Epithelial cell of prostate (primary cell): ENCODE measurements around the gene CR2.
"Not testable (repeated sequence)": the region's sequence is repeated elsewhere in the genome, so short reads cannot be mapped to it uniquely, and the experiment has no call there.

Source experiments
- DNase-seq: peaks from one replicate; pipeline ENCODE4 v3.0.0-alpha.2; 2011; ENCODE audit warnings: low read depth, low spot score
- H3K27ac ChIP-seq: fragments of 450-650 bp; 2 replicates; pipeline ENCODE4 v1.5.1; 2017; ENCODE audit warnings: mild to moderate bottlenecking

Gene CR2

GRCh38 chr1:207501071-207501470, 46.9 kb downstream of the CR2 start:
- no peak for DNase-seq
- no peak overlapping the region for H3K27ac ChIP-seq

GRCh38 chr1:207502726-207503125, 48.6 kb downstream of the CR2 start:
- DNase-seq: no peak
- H3K27ac ChIP-seq: no peak overlapping the region

GRCh38 chr1:207503950-207504349, 49.8 kb downstream of the CR2 start:
- H3K27ac ChIP-seq: no peak overlapping the region
- DNase-seq: no peak

GRCh38 chr1:207504438-207504837, 50.3 kb downstream of the CR2 start:
- no peak overlapping the region for H3K27ac ChIP-seq
- no peak for DNase-seq

GRCh38 chr1:207510444-207510843, 56.3 kb downstream of the CR2 start:
- H3K27ac ChIP-seq: no peak overlapping the region
- no peak for DNase-seq

- no peak for DNase-seq
- H3K27ac ChIP-seq: no peak overlapping the region
Measured at GRCh38 chr1:207514890-207515289, 60.8 kb downstream of the CR2 start.

GRCh38 chr1:207516729-207517128, 62.6 kb downstream of the CR2 start:
- DNase-seq: no peak
- no peak overlapping the region for H3K27ac ChIP-seq

GRCh38 chr1:207518608-207519236, 64.6 kb downstream of the CR2 start:
- no peak for DNase-seq
- H3K27ac ChIP-seq: no peak overlapping the region

GRCh38 chr1:207519505-207520399, 65.6 kb downstream of the CR2 start:
- no peak for DNase-seq
- H3K27ac ChIP-seq: no peak overlapping the region

- DNase-seq, H3K27ac ChIP-seq: not testable (repeated sequence)
Measured at GRCh38 chr1:207520400-207521345, 66.5 kb downstream of the CR2 start.

- H3K27ac ChIP-seq, DNase-seq: not testable (repeated sequence)
Measured at GRCh38 chr1:207525239-207525638, 71.1 kb downstream of the CR2 start.

GRCh38 chr1:207528401-207528800, 74.3 kb downstream of the CR2 start:
- not testable (repeated sequence) for DNase-seq, H3K27ac ChIP-seq

GRCh38 chr1:207536263-207536662, 82.1 kb downstream of the CR2 start:
- DNase-seq, H3K27ac ChIP-seq: not testable (repeated sequence)
